Fibroblast of lung (primary cell): ENCODE measurements around the gene LGI2. TPM values are rescaled to one million over a fixed set of nuclear protein-coding genes. Genes with fewer than 3 reads are reported as not detected.

Experiments
- DNase-seq, 2 donors: peaks; one replicate each; pipeline versions ENCODE4 v3.0.0 to v3.0.0-alpha.2; 2010; ENCODE audit warnings: low read depth in 2 of 2
- H2AFZ ChIP-seq: 2 replicates; pipeline ENCODE4 v1.5.1; 2012; ENCODE audit warnings: low read length, control low read depth, inconsistent platforms
- H3K27ac ChIP-seq: 2 replicates; pipeline ENCODE4 v1.5.1; 2011; ENCODE audit warnings: low read length, control low read depth; ENCODE audit not compliant: insufficient read depth
- H3K27me3 ChIP-seq: 2 replicates; pipeline ENCODE4 v1.5.1; 2011; ENCODE audit warnings: mild to moderate bottlenecking, low read length; ENCODE audit not compliant: control insufficient read depth, insufficient read depth
- H3K36me3 ChIP-seq: 2 replicates; pipeline ENCODE4 v1.5.1; 2011; ENCODE audit warnings: low read length; ENCODE audit not compliant: control insufficient read depth, insufficient read depth
- H3K4me1 ChIP-seq: 2 replicates; pipeline ENCODE4 v1.5.1; 2011; ENCODE audit warnings: low read length; ENCODE audit not compliant: control insufficient read depth, insufficient read depth; ENCODE audit errors: extremely low read depth
- H3K4me2 ChIP-seq: 2 replicates; pipeline ENCODE4 v1.5.1; 2011; ENCODE audit warnings: low read length, control low read depth; ENCODE audit not compliant: insufficient read depth; ENCODE audit errors: extremely low read depth
- H3K4me3 ChIP-seq, 4 experiments: fragments of 200-600 bp in 1 of 4; sonication (generic) in 1 of 4; replicated peaks in 1 of 4; 2 replicates each; pipeline ENCODE4 v1.5.1; 2011 to 2016; ENCODE audit warnings: low read length in 4 of 4, low read depth in 3 of 4, mild to moderate bottlenecking in 3 of 4, control low read depth in 2 of 4, inconsistent platforms in 1 of 4, mixed read lengths in 1 of 4; ENCODE audit not compliant: insufficient read depth in 1 of 4; ENCODE audit errors: control extremely low read depth in 1 of 4
- H3K79me2 ChIP-seq: 2 replicates; pipeline ENCODE4 v1.5.1; 2012; ENCODE audit warnings: mild to moderate bottlenecking, low read length, inconsistent platforms; ENCODE audit not compliant: control insufficient read depth, insufficient read depth
- H3K9ac ChIP-seq: 2 replicates; pipeline ENCODE4 v1.5.1; 2011; ENCODE audit warnings: mild to moderate bottlenecking, low read length, control low read depth; ENCODE audit not compliant: insufficient read depth
- H3K9me3 ChIP-seq: 2 replicates; pipeline ENCODE4 v1.5.1; 2012; ENCODE audit warnings: low read depth, low read length; ENCODE audit not compliant: control insufficient read depth, insufficient read depth
- H4K20me1 ChIP-seq: 2 replicates; pipeline ENCODE4 v1.5.1; 2011; ENCODE audit warnings: low read length; ENCODE audit not compliant: control insufficient read depth, insufficient read depth; ENCODE audit errors: extremely low read depth
- EZH2 ChIP-seq: IDR thresholded peaks from 2 replicates; pipeline ENCODE4 v1.5.1; 2012; ENCODE audit warnings: low read length, control low read depth, mild to moderate bottlenecking; ENCODE audit errors: missing control alignments
- polyA plus RNA-seq, 2 donors: library from polyadenylated mRNA; depleted of rRNA in 1 of 2; stranded (reverse) in 1 of 2; unstranded in 1 of 2; fragments of >200 nt; gene quantifications; 2 replicates each; pipeline ENCODE4 v1.2.1, GENCODE V29; 2011 to 2012; ENCODE audit warnings: missing spikeins in 1 of 2
- total RNA-seq: library from RNA; depleted of rRNA; stranded (reverse); fragments of >200 nt; gene quantifications from 2 replicates; pipeline ENCODE4 v1.2.1, GENCODE V29; 2014
- TF ChIP-seq, protein P1 (sequence below), 2 donors: IDR thresholded peaks in 1 of 2; conservative IDR thresholded peaks in 1 of 2; 1 replicate in 1 of 2; 2 replicates in 1 of 2; pipeline ENCODE4 v1.5.1; 2011 to 2012; ENCODE audit warnings: low read length in 2 of 2, control low read depth in 1 of 2, inconsistent platforms in 1 of 2, low read depth in 1 of 2, mild to moderate bottlenecking in 1 of 2

Gene LGI2
- total and polyA plus RNA-seq, 2 donors (not counting 1 experiment from before 2014, with no cell fraction given), result under 0.01 TPM; not detected in 1

GRCh38 chr4:24956091-24956490 is 74.7 kb downstream of the LGI2 start:
- no peak overlapping the region for H3K4me3 ChIP-seq
- H3K79me2 ChIP-seq, result no peaks in the 10 kb centered on the region
- no peak overlapping the region for H3K27ac ChIP-seq
- H3K27me3 ChIP-seq, result no peaks in the 10 kb centered on the region
- H3K9me3 ChIP-seq, result no peaks in the 10 kb centered on the region
- H2AFZ ChIP-seq, result no peak overlapping the region
- no peaks in the 10 kb centered on the region for H3K36me3 ChIP-seq
- no peak overlapping the region for H3K9ac ChIP-seq
- no peaks in the 10 kb centered on the region for H3K4me1 ChIP-seq
- H4K20me1 ChIP-seq, result no peaks in the 10 kb centered on the region
- TF ChIP-seq, protein P1, sequence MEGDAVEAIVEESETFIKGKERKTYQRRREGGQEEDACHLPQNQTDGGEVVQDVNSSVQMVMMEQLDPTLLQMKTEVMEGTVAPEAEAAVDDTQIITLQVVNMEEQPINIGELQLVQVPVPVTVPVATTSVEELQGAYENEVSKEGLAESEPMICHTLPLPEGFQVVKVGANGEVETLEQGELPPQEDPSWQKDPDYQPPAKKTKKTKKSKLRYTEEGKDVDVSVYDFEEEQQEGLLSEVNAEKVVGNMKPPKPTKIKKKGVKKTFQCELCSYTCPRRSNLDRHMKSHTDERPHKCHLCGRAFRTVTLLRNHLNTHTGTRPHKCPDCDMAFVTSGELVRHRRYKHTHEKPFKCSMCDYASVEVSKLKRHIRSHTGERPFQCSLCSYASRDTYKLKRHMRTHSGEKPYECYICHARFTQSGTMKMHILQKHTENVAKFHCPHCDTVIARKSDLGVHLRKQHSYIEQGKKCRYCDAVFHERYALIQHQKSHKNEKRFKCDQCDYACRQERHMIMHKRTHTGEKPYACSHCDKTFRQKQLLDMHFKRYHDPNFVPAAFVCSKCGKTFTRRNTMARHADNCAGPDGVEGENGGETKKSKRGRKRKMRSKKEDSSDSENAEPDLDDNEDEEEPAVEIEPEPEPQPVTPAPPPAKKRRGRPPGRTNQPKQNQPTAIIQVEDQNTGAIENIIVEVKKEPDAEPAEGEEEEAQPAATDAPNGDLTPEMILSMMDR (conservative IDR thresholded peaks at IDR 0.05 in 1 of 2, IDR thresholded peaks at IDR 0.05 in 1 of 2; ENCODE audit: low read depth in 1 of 2, low read length in 2 of 2), result no peak
- TF ChIP-seq EZH2, result no peak
- no peak overlapping the region for H3K4me2 ChIP-seq
- DNase-seq, result no peak

DNA sequence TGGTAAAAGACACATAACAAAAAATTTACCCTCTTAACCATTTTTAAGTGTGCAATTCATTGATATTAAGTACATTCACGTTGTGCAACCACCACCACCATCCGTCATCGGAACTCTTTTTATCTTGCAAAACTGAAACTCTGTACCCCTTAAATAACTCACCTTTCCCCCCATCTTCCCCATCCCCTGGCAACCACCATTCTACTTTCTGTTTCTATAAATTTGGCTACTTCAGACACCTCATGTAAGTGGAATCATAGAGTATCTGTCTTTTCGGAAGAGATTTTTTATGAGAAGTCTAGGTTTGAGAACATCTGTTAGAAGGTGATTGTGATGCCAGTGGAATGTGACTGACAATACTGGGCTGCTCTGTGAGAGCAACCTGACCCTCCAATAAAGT is 78.1 kb downstream of the LGI2 start:
- Histone ChIP-seq H3K4me1 (no peaks in the 10 kb centered on the region), H3K4me3 (no peak overlapping the region), H3K9me3 (no peaks in the 10 kb centered on the region), H3K36me3 (no peaks in the 10 kb centered on the region), H3K4me2 (no peak overlapping the region), H3K79me2 (no peaks in the 10 kb centered on the region), H3K27me3 (peaks cover 2% of the 10 kb centered on the region), H4K20me1 (no peaks in the 10 kb centered on the region), H3K9ac (no peak overlapping the region), H3K27ac (no peak overlapping the region), H2AFZ (no peak overlapping the region)
- TF ChIP-seq, protein P1 (conservative IDR thresholded peaks at IDR 0.05 in 1 of 2, IDR thresholded peaks at IDR 0.05 in 1 of 2; ENCODE audit: low read depth in 1 of 2, low read length in 2 of 2), result no peak
- no peak for TF ChIP-seq EZH2
- no peak for DNase-seq

DNA sequence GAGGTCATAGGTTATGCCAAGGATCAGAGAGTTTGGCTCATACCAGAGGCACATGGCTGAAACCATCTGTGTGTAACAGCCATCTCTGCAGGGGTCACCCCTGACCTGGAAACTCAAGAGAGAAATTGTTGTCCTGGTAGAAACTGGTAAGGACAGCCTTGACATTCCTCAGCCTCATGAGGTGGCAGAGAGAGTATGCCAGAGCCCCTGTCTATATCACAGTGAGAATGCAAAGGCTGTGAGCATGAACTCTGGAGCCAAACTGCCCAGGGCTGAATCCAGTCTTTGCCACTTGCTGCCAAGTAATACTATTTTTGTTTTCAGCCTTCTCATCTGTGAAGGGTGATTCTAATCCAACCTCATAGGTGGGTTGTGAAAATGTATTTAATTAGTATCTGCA is 80.8 kb downstream of the LGI2 start:
- DNase-seq, result no peak
- no peak overlapping the region for H3K4me2 ChIP-seq
- no peak overlapping the region for H3K4me3 ChIP-seq
- no peak overlapping the region for H3K27ac ChIP-seq
- no peak for TF ChIP-seq EZH2
- TF ChIP-seq, protein P1 (conservative IDR thresholded peaks at IDR 0.05 in 1 of 2, IDR thresholded peaks at IDR 0.05 in 1 of 2; ENCODE audit: low read depth in 1 of 2, low read length in 2 of 2), result no peak
- H3K9me3 ChIP-seq, result no peaks in the 10 kb centered on the region
- H3K4me1 ChIP-seq, result no peaks in the 10 kb centered on the region
- no peaks in the 10 kb centered on the region for H3K79me2 ChIP-seq
- no peaks in the 10 kb centered on the region for H3K36me3 ChIP-seq
- H3K9ac ChIP-seq, result no peak overlapping the region
- no peak overlapping the region for H2AFZ ChIP-seq
- no peaks in the 10 kb centered on the region for H4K20me1 ChIP-seq
- H3K27me3 ChIP-seq, result peaks cover 2% of the 10 kb centered on the region

Other genes starting within 250 kb of the LGI2 start
- gene SOD3, start 235.4 kb downstream of the LGI2 start, total RNA-seq, result 16.7 and 34.8 TPM in 2 replicates
- 17.2 and 19.6 TPM in 2 replicates for gene SOD3, start 235.4 kb downstream of the LGI2 start, polyA plus RNA-seq
- 11.0 and 13.9 TPM in 2 replicates for gene CCDC149, start 117.9 kb downstream of the LGI2 start, total RNA-seq
- gene CCDC149, start 117.9 kb downstream of the LGI2 start, polyA plus RNA-seq, result 11.4 and 14.6 TPM in 2 replicates
- 9.2 and 12.4 TPM in 2 replicates for gene SEPSECS, start 129.5 kb upstream of the LGI2 start, total RNA-seq
- gene SEPSECS, start 129.5 kb upstream of the LGI2 start, polyA plus RNA-seq, result 3.6 and 5.9 TPM in 2 replicates
- 11.3 and 21.0 TPM in 2 replicates for gene PI4K2B, start 203.1 kb upstream of the LGI2 start, total RNA-seq
- 20.5 and 23.9 TPM in 2 replicates for gene PI4K2B, start 203.1 kb upstream of the LGI2 start, polyA plus RNA-seq